H1 (cell line): Measurements from ENCODE around the gene SLC2A1. TPM values are rescaled to one million over a fixed set of nuclear protein-coding genes. Genes with fewer than 3 reads are reported as not detected.

ENCODE experiments used
- CTCF ChIA-PET: fragments of 300-600 bp; sonication (Branson Sonifier 250); formaldehyde crosslinking; loops from one replicate; lab custom pipeline; 2021; ENCODE audit not compliant: partially characterized antibody; lab: Charles Lee
- POLR2A ChIA-PET: fragments of 300-600 bp; sonication (Branson Sonifier 250); formaldehyde crosslinking; loops from one replicate; lab custom pipeline; 2021; ENCODE audit warnings: inconsistent platforms; ENCODE audit not compliant: partially characterized antibody; lab: Charles Lee
- DNase-seq, 2 experiments: peaks; one replicate each; pipeline versions ENCODE4 v3.0.0 to v3.0.0-alpha.2; 2010 to 2022; ENCODE audit warnings: low spot score in 2 of 2, low read depth in 1 of 2, mixed read lengths in 1 of 2
- FAIRE-seq: peaks from 2 replicates; lab custom pipeline; 2011; peaks lifted over from hg19 to GRCh38; lab: Jason Lieb, UNC
- H2AFZ ChIP-seq: 2 replicates; pipeline ENCODE4 v1.8.1; 2012; ENCODE audit warnings: low read length, inconsistent platforms
- H2AK5ac ChIP-seq: 2 replicates; pipeline ENCODE4 v1.6.1; 2013; ENCODE audit warnings: low read depth, low read length
- H2BK120ac ChIP-seq: replicated peaks from 2 replicates; pipeline ENCODE3; 2013; ENCODE audit warnings: low read depth, low read length, inconsistent platforms
- H2BK12ac ChIP-seq: 2 replicates; pipeline ENCODE4 v1.6.1; 2013; ENCODE audit warnings: low read depth, low read length
- H2BK15ac ChIP-seq: 2 replicates; pipeline ENCODE4 v1.6.1; 2013; ENCODE audit warnings: low read length
- H2BK20ac ChIP-seq: 2 replicates; pipeline ENCODE4 v1.6.1; 2013; ENCODE audit warnings: low read length
- H2BK5ac ChIP-seq: 2 replicates; pipeline ENCODE4 v1.6.1; 2013; ENCODE audit warnings: low read depth, low read length
- H3K14ac ChIP-seq: 2 replicates; pipeline ENCODE4 v1.6.1; 2013; ENCODE audit warnings: inconsistent platforms; ENCODE audit not compliant: insufficient read length
- H3K18ac ChIP-seq: 2 replicates; pipeline ENCODE4 v1.6.1; 2013; ENCODE audit warnings: low read length; ENCODE audit errors: extremely low read depth
- H3K23ac ChIP-seq: 2 replicates; pipeline ENCODE4 v1.6.1; 2013; ENCODE audit warnings: inconsistent platforms; ENCODE audit not compliant: insufficient read length
- H3K23me2 ChIP-seq: 2 replicates; pipeline ENCODE4 v1.6.1; 2013; ENCODE audit warnings: low read depth, low read length
- H3K27ac ChIP-seq: 2 replicates; pipeline ENCODE4 v1.6.1; 2011; ENCODE audit warnings: low read depth, low read length, inconsistent platforms
- H3K27me3 ChIP-seq, 4 experiments: replicated peaks in 1 of 4; 1 replicate in 1 of 4; 2 replicates in 3 of 4; pipeline versions ENCODE4 v1.6.1 to v1.8.1; 2011 to 2013; ENCODE audit warnings: low read length in 3 of 4, mild to moderate bottlenecking in 3 of 4, inconsistent platforms in 2 of 4, mixed read lengths in 2 of 4, moderate library complexity in 1 of 4; ENCODE audit not compliant: control insufficient read depth in 3 of 4, insufficient read depth in 3 of 4; ENCODE audit errors: extremely low read depth in 1 of 4
- H3K36me3 ChIP-seq, 4 experiments: 2 replicates each; pipeline versions ENCODE4 v1.6.1 to v1.8.1; 2011 to 2013; ENCODE audit warnings: mild to moderate bottlenecking in 4 of 4, low read length in 3 of 4, moderate library complexity in 2 of 4, control low read depth in 1 of 4, inconsistent platforms in 1 of 4; ENCODE audit not compliant: insufficient read depth in 4 of 4, control insufficient read depth in 2 of 4
- H3K4ac ChIP-seq: replicated peaks from 2 replicates; pipeline ENCODE3; 2013; ENCODE audit warnings: low read length, low read depth, mixed read lengths, inconsistent platforms; ENCODE audit not compliant: insufficient read length
- H3K4me1 ChIP-seq, 4 experiments: replicated peaks in 1 of 4; 1 replicate in 1 of 4; 2 replicates in 3 of 4; pipeline versions ENCODE4 v1.6.1 to v1.8.1; 2011 to 2013; ENCODE audit warnings: low read length in 3 of 4, inconsistent platforms in 2 of 4, mixed read lengths in 1 of 4; ENCODE audit not compliant: insufficient read depth in 4 of 4, control insufficient read depth in 3 of 4
- H3K4me2 ChIP-seq, 2 experiments: 2 replicates each; pipeline versions ENCODE4 v1.6.1 to v1.8.1; 2011 to 2013; ENCODE audit warnings: low read depth in 2 of 2, low read length in 2 of 2, control low read depth in 1 of 2, inconsistent platforms in 1 of 2, mild to moderate bottlenecking in 1 of 2; ENCODE audit not compliant: insufficient read depth in 1 of 2
- H3K4me3 ChIP-seq, 4 experiments: fragments of 200-600, 300-600 bp in 1 of 4; sonication (generic), shearing (Covaris generic), sonication (Bioruptor Twin) in 1 of 4; 2 replicates each; pipeline versions ENCODE4 v1.5.1 to v1.8.1; 2011 to 2016; ENCODE audit warnings: low read length in 4 of 4, low read depth in 3 of 4, control low read depth in 2 of 4, inconsistent platforms in 2 of 4, mild to moderate bottlenecking in 2 of 4, mixed read lengths in 1 of 4, moderate library complexity in 1 of 4; ENCODE audit not compliant: insufficient read depth in 2 of 4; ENCODE audit errors: extremely low read depth in 1 of 4
- H3K56ac ChIP-seq: replicated peaks from 2 replicates; pipeline ENCODE3; 2013; ENCODE audit warnings: low read depth, mild to moderate bottlenecking, mixed read lengths, low read length, inconsistent platforms; ENCODE audit not compliant: insufficient read length
- H3K79me1 ChIP-seq: 2 replicates; pipeline ENCODE4 v1.6.1; 2013; ENCODE audit warnings: low read depth, low read length, control low read depth
- H3K79me2 ChIP-seq, 2 experiments: 2 replicates each; pipeline versions ENCODE4 v1.6.1 to v1.8.1; 2012 to 2013; ENCODE audit warnings: low read length in 2 of 2, mild to moderate bottlenecking in 2 of 2, inconsistent platforms in 1 of 2; ENCODE audit not compliant: insufficient read depth in 2 of 2, control insufficient read depth in 1 of 2
- H3K9ac ChIP-seq, 4 experiments: replicated peaks in 1 of 4; 1 replicate in 1 of 4; 2 replicates in 3 of 4; pipeline versions ENCODE4 v1.6.1 to v1.8.1; 2011 to 2013; ENCODE audit warnings: low read depth in 3 of 4, low read length in 3 of 4, control low read depth in 2 of 4, mild to moderate bottlenecking in 2 of 4, moderate library complexity in 2 of 4, inconsistent platforms in 1 of 4; ENCODE audit errors: extremely low read depth in 1 of 4
- H3K9me3 ChIP-seq, 2 experiments: 2 replicates each; pipeline versions ENCODE4 v1.6.1 to v1.8.1; 2012 to 2013; ENCODE audit warnings: mild to moderate bottlenecking in 2 of 2, moderate library complexity in 2 of 2, control low read depth in 1 of 2, inconsistent platforms in 1 of 2, low read depth in 1 of 2, low read length in 1 of 2, mixed read lengths in 1 of 2; ENCODE audit not compliant: insufficient read depth in 2 of 2
- H4K20me1 ChIP-seq, 2 experiments: replicated peaks in 1 of 2; 2 replicates each; pipeline versions ENCODE3 to v1.8.1; 2011 to 2013; ENCODE audit warnings: inconsistent platforms in 2 of 2, low read length in 2 of 2, mild to moderate bottlenecking in 1 of 2; ENCODE audit not compliant: insufficient read depth in 2 of 2, control insufficient read depth in 1 of 2
- H4K5ac ChIP-seq: 2 replicates; pipeline ENCODE4 v1.6.1; 2013; ENCODE audit warnings: low read length, low read depth, mixed read lengths, inconsistent platforms; ENCODE audit not compliant: insufficient read length
- H4K8ac ChIP-seq: 2 replicates; pipeline ENCODE4 v1.8.0; 2013; ENCODE audit warnings: mild to moderate bottlenecking, moderate library complexity, low read length, inconsistent platforms; ENCODE audit not compliant: insufficient read depth; ENCODE audit errors: extremely low read depth
- H4K91ac ChIP-seq: replicated peaks from 2 replicates; pipeline ENCODE3; 2013; ENCODE audit warnings: low read length, mixed read lengths, inconsistent platforms; ENCODE audit not compliant: insufficient read length
- ATF3 ChIP-seq: IDR thresholded peaks from 2 replicates; pipeline ENCODE4 v1.6.1; 2011; ENCODE audit warnings: low read depth, mild to moderate bottlenecking, low read length; ENCODE audit not compliant: insufficient read depth
- FOSL1 ChIP-seq: IDR thresholded peaks from 2 replicates; pipeline ENCODE4 v1.6.1; 2011; ENCODE audit warnings: mild to moderate bottlenecking, low read depth, low read length, moderate library complexity; ENCODE audit not compliant: insufficient read depth
- RAD21 ChIP-seq, 2 experiments: IDR thresholded peaks in 1 of 2; conservative IDR thresholded peaks in 1 of 2; 2 replicates each; pipeline ENCODE4 v1.6.1; 2011; ENCODE audit warnings: low read depth in 2 of 2, low read length in 2 of 2, improper control_type of control experiment in 1 of 2, inconsistent platforms in 1 of 2, mild to moderate bottlenecking in 1 of 2, moderate library complexity in 1 of 2
- RNF2 ChIP-seq: fragments of 200-900, 300-1000 bp; sonication (generic); IDR thresholded peaks from 2 replicates; pipeline ENCODE4 v1.7.1; 2016; ENCODE audit warnings: borderline replicate concordance, low read depth, mild to moderate bottlenecking, antibody characterized with exemption, low read length; ENCODE audit not compliant: poor library complexity, severe bottlenecking; ENCODE audit errors: missing control alignments
- SAP30 ChIP-seq: fragments of 300-600 bp; sonication (generic); IDR thresholded peaks from 2 replicates; pipeline ENCODE4 v1.7.1; 2012; ENCODE audit warnings: low read length, moderate library complexity, mild to moderate bottlenecking, inconsistent platforms; ENCODE audit not compliant: insufficient read depth, insufficient replicate concordance
- SIN3A ChIP-seq, 2 experiments: IDR thresholded peaks in 1 of 2; conservative IDR thresholded peaks in 1 of 2; 2 replicates each; pipeline ENCODE4 v1.6.1; 2011 to 2012; ENCODE audit warnings: low read length in 2 of 2, improper control_type of control experiment in 1 of 2, low read depth in 1 of 2, mild to moderate bottlenecking in 1 of 2
- SRF ChIP-seq: IDR thresholded peaks from 2 replicates; pipeline ENCODE4 v1.6.1; 2011; ENCODE audit warnings: mild to moderate bottlenecking, low read depth, low read length, moderate library complexity
- TAF7 ChIP-seq: optimal IDR thresholded peaks from 2 replicates; pipeline ENCODE3; 2011; ENCODE audit warnings: low read depth, mild to moderate bottlenecking, inconsistent platforms, low read length, moderate library complexity, borderline replicate concordance
- TEAD4 ChIP-seq: IDR thresholded peaks from 2 replicates; pipeline ENCODE4 v1.6.1; 2012; ENCODE audit warnings: low read depth, low read length, inconsistent platforms, mixed read lengths
- WGBS, 2 experiments: shearing (Covaris generic) in 1 of 2; methylation state at CpG; one replicate each; pipeline versions ENCODE4 v1.1.6 to v1.1.7; 2013 to 2015; ENCODE audit warnings: low lambda C conversion rate in 2 of 2, mixed read lengths in 2 of 2, inconsistent platforms in 1 of 2, low coverage in 1 of 2, missing lambda C conversion rate in 1 of 2; ENCODE audit not compliant: insufficient replicate concordance in 2 of 2, insufficient coverage in 1 of 2, insufficient read length in 1 of 2; ENCODE audit errors: extremely low coverage in 1 of 2, missing lambda C conversion rate in 1 of 2; 5-methylcytosine and 5-hydroxymethylcytosine counted together
- polyA plus RNA-seq, 7 experiments: library from polyadenylated mRNA; depleted of rRNA in 3 of 7; stranded (reverse) in 5 of 7; unstranded in 2 of 7; fragments of >200 nt in 5 of 7; fragments of 200-250 nt in 2 of 7; gene quantifications; 1 replicate in 5 of 7; 2 replicates in 1 of 7; 4 replicates in 1 of 7; pipeline versions ENCODE4 v1.2.1 to v1.2.3, GENCODE V29; 2011 to 2013; ENCODE audit warnings: missing spikeins in 2 of 7, mixed read lengths in 2 of 7
- total RNA-seq: library from RNA; stranded (reverse); fragmentation: NEBNext Ultra II Directional; extraction: Animal tissue kit (Norgen Biotek cat#: 25700); gene quantifications from 2 replicates; pipeline ENCODE4 v1.2.1, GENCODE V29; 2021

SLC2A1 gene
- total and polyA plus RNA-seq, 2 of the 8 experiments (the other 6 are each of a cell fraction or from before 2014, with no cell fraction given) = 230 to 308 TPM

- no peak overlapping the region for H3K4ac ChIP-seq
- WGBS, 2 experiments = 20% methylated on average over 3 of the region's 4 CpGs; no CpG with 5 or more reads in 1 of the 2 experiments
- peaks cover 15 to 25% (median 23%) of the 10 kb centered on the region in 4 experiments for H3K36me3 ChIP-seq
- no peak overlapping the region for H2AK5ac ChIP-seq
- no peak overlapping the region; a peak in 1 of 7 replicates for H3K9ac ChIP-seq
- peak overlapping the region in 1 of 4 experiments; percentile 60; a peak in 1 of 8 replicates for H3K4me3 ChIP-seq
- no peak overlapping the region for H4K5ac ChIP-seq
- peaks cover 0 to 8% of the 10 kb centered on the region in 2 experiments for H4K20me1 ChIP-seq
- H2BK120ac ChIP-seq = no peak overlapping the region
- FAIRE-seq = peak; percentile 97
- no peak overlapping the region for H3K27ac ChIP-seq
- peaks cover 4 to 10% (median 7%) of the 10 kb centered on the region in 4 experiments; a peak in 6 of 7 replicates for H3K4me1 ChIP-seq
- ChIA-PET POLR2A (interaction anchor here (0.8 to 7.2 kb wide), 10 partner anchors 9 to 152 kb away, joined by 3 to 40 read pairs (median 6); partner anchors contain the start of gene SLC2A1), CTCF (interaction anchor here (0.6 to 9.3 kb wide), 21 partner anchors 9 to 190 kb away, joined by 3 to 136 read pairs (median 3); partner anchors contain the start of genes C1orf50 and P3H1)
- no peak overlapping the region for H2AFZ ChIP-seq
- no peak overlapping the region for H3K56ac ChIP-seq
- no peak overlapping the region for H3K18ac ChIP-seq
- DNase-seq = peak; percentile 53 to 68
- H2BK20ac ChIP-seq = no peak overlapping the region
- H3K9me3 ChIP-seq = peaks cover 0 to under 1% of the 10 kb centered on the region in 2 experiments; a peak in 1 of 4 replicates
- no peaks in the 10 kb centered on the region for H3K79me1 ChIP-seq
- H3K27me3 ChIP-seq = no peaks in the 10 kb centered on the region
- no peak overlapping the region for H4K8ac ChIP-seq
- no peak overlapping the region; the same call in 1 of the 2 replicates for H2BK12ac ChIP-seq
- no peak overlapping the region for H2BK15ac ChIP-seq
- H3K23me2 ChIP-seq = peaks cover 7% of the 10 kb centered on the region; the same call in 1 of the 2 replicates
- H3K14ac ChIP-seq = no peak overlapping the region
- H4K91ac ChIP-seq = no peak overlapping the region
- peak overlapping the region in 1 of 2 experiments; percentile 84; a peak in 2 of 4 replicates for H3K4me2 ChIP-seq
- H3K23ac ChIP-seq = no peak overlapping the region
- H2BK5ac ChIP-seq = no peak overlapping the region
- H3K79me2 ChIP-seq = no peaks in the 10 kb centered on the region
- no peak for TF ChIP-seq RNF2
- TF ChIP-seq TAF7 = no peak
- TF ChIP-seq ATF3 = no peak
- TF ChIP-seq SRF = no peak
- TF ChIP-seq RAD21 (IDR thresholded peaks at IDR 0.05 in 1 of 2, conservative IDR thresholded peaks at IDR 0.05 in 1 of 2; ENCODE audit: low read depth in 2 of 2, low read length in 2 of 2) = peak; percentile 76 to 85
- no peak for TF ChIP-seq SAP30
- no peak for TF ChIP-seq FOSL1
- TF ChIP-seq SIN3A (conservative IDR thresholded peaks at IDR 0.05 in 1 of 2, IDR thresholded peaks at IDR 0.05 in 1 of 2; ENCODE audit: low read depth in 1 of 2, low read length in 2 of 2) = peak in 1 of 2 experiments; percentile 54; a peak in 1 of 4 replicates
- TF ChIP-seq TEAD4 = peak; percentile 72
Observed at GRCh38 chr1:42922687-42923366, 35.8 kb downstream of the SLC2A1 start.
